Chondrocyte (in vitro differentiated cells): ENCODE results near the gene PSMD4. TPM values are rescaled to one million over a fixed set of nuclear protein-coding genes. Genes with fewer than 3 reads are reported as not detected.

Experiments used
- DNase-seq: peaks from one replicate; pipeline ENCODE4 v3.0.0; 2021; ENCODE audit warnings: mixed read lengths, low spot score
- H3K27ac Mint-ChIP-seq: one replicate; pipeline ENCODE4 v1.8.0; 2021; ENCODE audit warnings: mild to moderate bottlenecking, moderate library complexity, mixed read lengths; ENCODE audit not compliant: unreplicated experiment
- H3K27me3 Mint-ChIP-seq: 2 replicates; pipeline ENCODE4 v1.8.0; 2021; ENCODE audit warnings: low read depth, mixed read lengths
- H3K36me3 Mint-ChIP-seq: 2 replicates; pipeline ENCODE4 v1.8.0; 2021; ENCODE audit warnings: low read depth, mixed read lengths
- H3K4me1 Mint-ChIP-seq: 2 replicates; pipeline ENCODE4 v1.8.0; 2021; ENCODE audit warnings: low read depth, mild to moderate bottlenecking, mixed read lengths
- H3K4me3 Mint-ChIP-seq: one replicate; pipeline ENCODE4 v1.8.0; 2021; ENCODE audit warnings: mild to moderate bottlenecking, moderate library complexity, mixed read lengths; ENCODE audit not compliant: unreplicated experiment
- H3K9me3 Mint-ChIP-seq: 2 replicates; pipeline ENCODE4 v1.8.0; 2021; ENCODE audit warnings: low read depth, mixed read lengths
- CTCF ChIP-seq: fragments of 200-600 bp; sonication (generic); IDR thresholded peaks from 2 replicates; pipeline ENCODE4 v1.5.0; 2021; ENCODE audit warnings: antibody characterized with exemption, mild to moderate bottlenecking, moderate library complexity
- total RNA-seq: library from RNA; stranded (reverse); gene quantifications from 3 replicates; pipeline ENCODE4 v1.2.1, GENCODE V29; 2021

PSMD4 gene
- total RNA-seq, 1 donor from 2014 or later: 113 TPM

DNA sequence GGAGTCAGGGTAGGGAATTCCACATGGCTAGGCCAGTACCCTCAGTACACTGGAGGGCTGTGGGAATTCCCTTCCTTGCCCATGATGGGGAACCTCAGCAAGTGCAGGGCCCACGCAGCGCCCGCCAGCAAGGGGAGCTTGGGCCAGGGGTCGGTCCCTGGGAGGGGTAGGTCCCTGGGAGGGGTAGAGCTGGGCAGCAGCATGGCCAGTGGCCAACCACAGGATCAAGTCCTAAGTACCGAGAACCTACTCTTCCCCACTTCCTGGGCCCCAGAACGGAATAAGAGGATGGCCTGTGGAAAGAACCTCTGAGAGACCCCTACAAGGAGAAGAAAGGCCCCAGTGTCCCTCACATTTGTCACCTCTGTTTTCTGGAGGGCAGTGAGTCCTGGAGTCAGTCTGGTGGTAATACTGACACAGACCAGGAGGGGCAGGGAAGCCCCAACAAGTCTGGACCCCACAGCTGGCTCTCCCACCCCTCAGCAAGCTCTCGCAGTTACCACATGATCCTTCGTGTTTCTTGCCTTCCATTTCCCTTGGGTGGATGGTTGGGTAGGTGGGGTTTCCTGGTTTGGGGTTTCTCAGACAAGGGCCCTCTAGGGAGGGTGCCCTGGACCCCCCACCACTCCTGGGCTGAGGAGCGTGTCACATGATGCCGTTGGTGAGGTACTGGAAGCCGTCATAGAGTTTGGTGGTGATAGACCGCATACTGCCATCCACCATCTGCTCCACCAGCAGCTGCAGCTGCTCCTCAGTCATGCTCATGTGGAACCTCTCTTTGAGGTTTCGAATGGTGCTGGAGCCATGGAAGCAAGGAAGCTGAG lies 37.9 kb downstream of the PSMD4 start:
- peaks cover 22% of the 10 kb centered on the region for H3K36me3 Mint-ChIP-seq
- no peak overlapping the region for H3K4me3 Mint-ChIP-seq
- H3K9me3 Mint-ChIP-seq: no peaks in the 10 kb centered on the region
- no peaks in the 10 kb centered on the region for H3K27me3 Mint-ChIP-seq
- peak; percentile 62 for DNase-seq
- H3K4me1 Mint-ChIP-seq: no peaks in the 10 kb centered on the region
- TF ChIP-seq CTCF: peak; percentile 23
- no peak overlapping the region for H3K27ac Mint-ChIP-seq

DNA sequence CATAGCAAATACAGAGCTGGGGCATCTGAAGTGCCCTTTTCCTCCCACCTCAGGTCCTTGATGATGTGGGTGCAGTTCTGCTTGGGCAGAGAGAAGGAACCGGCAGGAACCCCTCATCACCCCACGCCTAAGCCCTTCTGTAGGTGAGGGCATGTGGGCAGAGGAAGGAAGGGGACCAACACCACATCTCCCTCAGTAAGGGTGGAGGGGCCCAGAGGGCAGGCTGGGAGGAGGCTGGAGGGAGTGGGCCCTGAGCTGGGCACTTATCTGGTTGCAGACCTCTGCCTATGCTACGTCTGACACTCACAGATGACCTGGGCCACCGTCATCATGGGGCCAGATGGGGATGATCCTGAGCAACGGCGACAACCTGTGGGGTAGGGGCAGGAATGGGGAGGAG lies 38.6 kb downstream of the PSMD4 start:
- Mint-ChIP-seq H3K4me1 (no peaks in the 10 kb centered on the region), H3K27me3 (no peaks in the 10 kb centered on the region), H3K27ac (no peak overlapping the region), H3K9me3 (no peaks in the 10 kb centered on the region), H3K36me3 (peaks cover 27% of the 10 kb centered on the region), H3K4me3 (no peak overlapping the region)
- peak; percentile 52 for DNase-seq
- TF ChIP-seq CTCF: no peak

DNA sequence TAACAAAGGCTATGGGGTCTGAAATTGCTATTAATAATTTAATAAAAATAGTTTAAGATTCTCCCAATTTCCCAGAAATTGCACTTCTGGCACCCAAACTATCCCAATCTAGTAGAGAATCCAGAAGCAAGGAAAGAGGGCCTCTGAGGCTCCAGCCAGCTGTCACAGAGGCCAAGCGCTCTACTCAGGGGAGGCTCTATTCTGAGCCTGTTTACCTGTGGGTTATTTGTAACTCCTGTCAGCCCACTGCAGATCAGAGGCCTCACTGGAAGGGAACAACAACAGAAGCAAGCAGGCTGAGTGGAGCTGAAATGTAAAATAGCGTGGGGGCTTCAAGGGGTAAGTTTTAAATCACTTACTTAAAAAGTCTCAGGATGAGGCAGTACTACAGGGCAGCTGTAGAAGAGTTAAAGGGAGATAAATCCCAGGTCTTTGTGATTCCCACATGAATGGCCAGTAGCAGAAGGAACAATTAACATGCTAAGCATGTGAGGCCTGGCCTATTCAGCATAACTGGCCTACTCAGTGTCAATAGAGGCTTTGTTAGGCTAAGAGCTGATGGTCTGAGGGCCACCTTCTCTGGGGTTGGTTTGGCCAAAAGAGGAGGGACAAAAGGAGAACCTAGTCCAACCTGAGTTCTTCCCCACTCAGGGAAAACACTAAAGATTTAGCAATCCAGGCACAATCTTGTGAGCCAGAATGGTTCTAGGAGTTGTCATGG lies 40.4 kb downstream of the PSMD4 start:
- no peak overlapping the region for H3K4me3 Mint-ChIP-seq
- TF ChIP-seq CTCF: no peak
- peak; percentile 12 for DNase-seq
- H3K36me3 Mint-ChIP-seq: peaks cover 31% of the 10 kb centered on the region
- H3K27me3 Mint-ChIP-seq: no peaks in the 10 kb centered on the region
- no peaks in the 10 kb centered on the region for H3K4me1 Mint-ChIP-seq
- no peak overlapping the region for H3K27ac Mint-ChIP-seq
- H3K9me3 Mint-ChIP-seq: no peaks in the 10 kb centered on the region

DNA sequence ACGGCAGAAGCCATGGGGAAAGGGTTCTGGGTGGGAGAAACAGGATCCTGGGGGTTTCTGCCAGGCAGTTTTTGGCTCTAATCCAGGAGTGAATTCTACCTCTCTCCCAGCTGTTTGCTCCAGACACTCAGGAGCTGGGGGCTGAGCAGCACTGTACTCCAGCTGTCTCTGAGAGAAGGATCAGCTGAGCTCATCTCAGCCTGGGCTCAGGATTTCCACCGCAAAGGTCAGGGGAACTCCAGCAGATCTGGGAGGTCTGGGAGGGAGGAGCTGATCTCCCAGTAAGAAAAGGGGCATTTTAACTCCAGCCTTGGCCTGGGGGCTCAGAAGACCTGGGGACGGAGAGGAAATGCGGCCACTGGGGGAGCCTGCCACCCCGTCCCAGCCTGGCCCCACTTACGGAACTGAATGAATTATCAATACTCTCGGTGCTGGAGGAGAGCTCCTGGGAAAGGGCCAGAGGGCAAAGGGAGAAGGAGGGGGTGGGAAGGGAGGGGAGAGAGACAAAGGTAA lies 55.3 kb downstream of the PSMD4 start:
- H3K9me3 Mint-ChIP-seq: no peaks in the 10 kb centered on the region
- H3K4me1 Mint-ChIP-seq: peaks cover 61% of the 10 kb centered on the region
- peak overlapping the region; percentile 40 for H3K4me3 Mint-ChIP-seq

More for the DNA sequence above, 55.3 kb downstream of the PSMD4 start:
- DNase-seq: no peak
- TF ChIP-seq CTCF: no peak
- Mint-ChIP-seq H3K36me3 (peaks cover 26% of the 10 kb centered on the region), H3K27me3 (no peaks in the 10 kb centered on the region), H3K27ac (peak overlapping the region; percentile 97)
